PC-9 (cell line): ENCODE results near the gene C5.

Experiments used
- EZH2 ChIP-seq: fragments of 200-600 bp; sonication (generic); IDR thresholded peaks from 2 replicates; pipeline ENCODE4 v1.8.0; 2017; ENCODE audit warnings: antibody characterized with exemption, low read depth
- TF ChIP-seq, protein P1 (sequence below): fragments of 200-600 bp; sonication (generic); conservative IDR thresholded peaks from 2 replicates; pipeline ENCODE4 v1.6.1; 2017; ENCODE audit warnings: mixed run types, antibody characterized with exemption, mild to moderate bottlenecking, moderate library complexity

DNA sequence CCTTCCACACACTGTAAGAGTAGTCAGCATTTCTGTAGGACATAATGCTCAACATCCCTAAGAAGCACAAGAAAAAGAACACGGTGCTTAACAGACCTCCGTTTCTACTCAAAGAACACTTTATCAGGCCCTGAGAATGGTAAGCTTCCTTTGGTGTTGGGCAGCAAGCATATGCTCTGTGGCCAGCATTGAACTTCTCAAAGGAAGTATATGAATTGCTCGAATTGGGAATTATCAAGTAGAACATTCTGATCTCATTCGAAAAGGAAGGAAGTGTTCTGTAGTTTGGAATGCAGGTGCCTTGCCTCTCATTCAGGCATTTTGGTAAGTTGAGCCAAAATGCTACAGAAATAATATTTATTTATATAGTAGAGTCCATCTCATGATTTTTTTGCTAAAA lies 61.0 kb downstream of the C5 start:
- TF ChIP-seq, protein P1, sequence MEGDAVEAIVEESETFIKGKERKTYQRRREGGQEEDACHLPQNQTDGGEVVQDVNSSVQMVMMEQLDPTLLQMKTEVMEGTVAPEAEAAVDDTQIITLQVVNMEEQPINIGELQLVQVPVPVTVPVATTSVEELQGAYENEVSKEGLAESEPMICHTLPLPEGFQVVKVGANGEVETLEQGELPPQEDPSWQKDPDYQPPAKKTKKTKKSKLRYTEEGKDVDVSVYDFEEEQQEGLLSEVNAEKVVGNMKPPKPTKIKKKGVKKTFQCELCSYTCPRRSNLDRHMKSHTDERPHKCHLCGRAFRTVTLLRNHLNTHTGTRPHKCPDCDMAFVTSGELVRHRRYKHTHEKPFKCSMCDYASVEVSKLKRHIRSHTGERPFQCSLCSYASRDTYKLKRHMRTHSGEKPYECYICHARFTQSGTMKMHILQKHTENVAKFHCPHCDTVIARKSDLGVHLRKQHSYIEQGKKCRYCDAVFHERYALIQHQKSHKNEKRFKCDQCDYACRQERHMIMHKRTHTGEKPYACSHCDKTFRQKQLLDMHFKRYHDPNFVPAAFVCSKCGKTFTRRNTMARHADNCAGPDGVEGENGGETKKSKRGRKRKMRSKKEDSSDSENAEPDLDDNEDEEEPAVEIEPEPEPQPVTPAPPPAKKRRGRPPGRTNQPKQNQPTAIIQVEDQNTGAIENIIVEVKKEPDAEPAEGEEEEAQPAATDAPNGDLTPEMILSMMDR, result no peak
- no peak for TF ChIP-seq EZH2
